ACHN (cell line): ENCODE data around the gene GK2.

Source experiments
- DNase-seq: peaks from one replicate; pipeline ENCODE4 v3.0.0-alpha.2; 2015
- in situ Hi-C: cut with HindIII; loops from 2 replicates; pipeline ENCODE4 v1.10.0; 2017; ENCODE audit warnings: low sequenced_read_pairs, low pct_ligation_motif_present, low pct_unique_long_range_greater_than_20kb

The GK2 gene

DNA sequence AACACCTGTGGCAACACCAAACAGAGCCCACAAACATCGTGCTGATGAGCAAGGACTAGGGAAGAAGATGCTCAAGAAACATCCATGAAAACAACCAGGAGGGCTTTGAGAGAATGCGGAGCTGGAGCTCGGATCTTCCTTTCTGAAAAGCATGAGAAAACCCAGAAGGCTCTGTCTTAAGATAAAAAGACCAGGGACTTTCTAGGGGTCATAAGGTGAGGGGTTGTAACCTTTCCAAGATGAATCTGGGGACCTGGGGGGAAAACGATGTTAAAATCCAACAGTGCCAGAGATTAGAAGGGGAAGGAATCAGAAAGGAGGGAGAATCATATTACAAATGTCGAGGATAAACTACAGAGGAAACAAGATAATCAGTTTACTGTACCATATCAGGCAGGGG, 10.1 kb downstream of the GK2 start:
- DNase-seq: no peak
- in situ Hi-C loops: no loop called here

DNA sequence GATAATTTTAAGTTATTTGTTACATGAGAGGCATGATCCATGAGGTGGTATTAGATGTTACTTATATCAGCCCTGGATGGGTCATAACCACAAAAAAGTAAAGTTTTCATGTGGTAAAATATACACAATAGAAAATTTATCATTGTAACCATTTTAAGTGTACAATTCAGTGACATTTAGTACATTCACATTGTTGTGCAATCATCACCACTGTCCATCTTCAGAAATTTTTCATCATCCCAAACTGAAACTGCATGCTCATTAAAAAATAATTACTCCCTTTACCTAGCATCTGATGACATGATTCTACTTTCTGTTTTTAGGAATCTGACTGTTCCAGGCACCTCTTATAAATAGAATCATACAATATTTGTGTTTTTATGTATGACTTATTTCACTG, 11.2 kb downstream of the GK2 start:
- DNase-seq: no peak
- in situ Hi-C loops: no loop called here

DNA sequence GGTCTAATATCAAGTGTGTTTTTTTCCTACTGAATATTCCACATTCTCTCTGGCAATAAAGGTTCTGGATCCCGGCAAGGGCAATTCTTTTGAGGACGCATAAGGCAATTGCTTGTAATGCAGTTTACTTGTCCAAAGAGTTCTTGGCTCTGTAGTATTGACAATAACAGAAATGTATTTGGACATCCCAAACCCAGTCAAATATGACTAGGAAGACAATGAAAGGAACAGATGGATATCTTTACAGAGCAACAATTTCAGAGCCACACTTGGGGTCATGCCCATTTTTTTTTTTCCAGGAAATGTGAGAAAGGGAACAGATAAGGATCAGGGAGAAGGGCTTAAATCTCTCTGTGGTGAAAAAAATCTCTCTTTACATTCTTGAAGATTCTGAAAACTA, 12.2 kb downstream of the GK2 start:
- in situ Hi-C loops: no loop called here

DNA sequence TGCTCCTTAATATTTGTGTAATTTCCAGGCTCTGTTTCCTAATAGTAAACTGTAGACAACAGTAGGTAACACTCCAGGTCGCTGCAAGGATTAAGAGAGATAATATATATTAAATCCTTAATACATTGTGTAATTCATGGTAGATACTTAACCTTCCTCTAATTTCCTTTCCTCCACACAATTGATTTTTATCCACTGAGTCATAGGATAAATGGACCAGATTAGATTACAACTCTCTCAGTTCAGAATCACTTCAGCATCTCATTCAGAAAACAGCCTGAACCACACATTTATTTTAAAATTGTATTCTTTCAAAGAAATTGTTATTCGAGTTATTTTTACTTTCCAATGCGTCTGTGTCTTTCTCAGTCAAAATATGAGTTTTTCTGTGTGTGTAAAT, 17.1 kb downstream of the GK2 start:
- in situ Hi-C loops: no loop called here
- DNase-seq: no peak

More for the DNA sequence above, 12.2 kb downstream of the GK2 start:
- no peak for DNase-seq

DNA sequence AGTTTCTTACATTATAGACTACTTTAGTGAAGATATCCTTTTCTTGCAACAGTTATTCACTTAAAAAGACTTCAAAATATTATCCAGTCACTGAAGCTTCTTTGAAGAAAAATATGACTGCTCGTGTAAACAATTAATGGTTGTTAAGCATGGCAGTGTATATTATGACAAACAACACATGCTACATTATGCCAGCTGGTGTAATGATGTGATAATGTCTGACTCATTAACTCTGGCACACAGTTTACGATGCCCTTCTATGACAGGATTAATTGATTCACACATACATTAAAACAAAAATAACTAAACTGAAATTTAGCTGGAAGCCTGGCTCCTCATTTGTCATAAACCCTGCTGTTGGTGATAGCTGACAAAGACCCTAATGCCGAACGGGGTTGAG, 22.4 kb downstream of the GK2 start:
- in situ Hi-C loops: no loop called here
- no peak for DNase-seq

DNA sequence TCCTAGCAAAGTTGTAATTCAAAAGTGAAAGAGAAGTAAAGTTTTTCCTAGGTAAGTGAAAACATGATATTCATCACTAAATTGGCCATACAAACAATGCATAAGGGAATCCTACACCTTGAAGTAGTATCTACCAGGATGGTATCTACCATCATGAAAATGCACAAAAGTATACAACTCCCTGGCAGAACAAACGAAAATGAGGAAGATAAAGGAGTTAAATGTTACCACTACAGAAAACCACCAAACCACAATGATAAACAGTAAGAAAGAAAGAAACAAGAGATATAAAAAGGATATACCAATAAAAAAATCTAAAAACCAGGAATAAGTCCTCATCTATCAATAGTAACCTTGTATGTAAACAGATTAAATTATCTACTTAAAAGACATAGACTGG, 26.9 kb downstream of the GK2 start:
- in situ Hi-C loops: no loop called here
- no peak for DNase-seq

DNA sequence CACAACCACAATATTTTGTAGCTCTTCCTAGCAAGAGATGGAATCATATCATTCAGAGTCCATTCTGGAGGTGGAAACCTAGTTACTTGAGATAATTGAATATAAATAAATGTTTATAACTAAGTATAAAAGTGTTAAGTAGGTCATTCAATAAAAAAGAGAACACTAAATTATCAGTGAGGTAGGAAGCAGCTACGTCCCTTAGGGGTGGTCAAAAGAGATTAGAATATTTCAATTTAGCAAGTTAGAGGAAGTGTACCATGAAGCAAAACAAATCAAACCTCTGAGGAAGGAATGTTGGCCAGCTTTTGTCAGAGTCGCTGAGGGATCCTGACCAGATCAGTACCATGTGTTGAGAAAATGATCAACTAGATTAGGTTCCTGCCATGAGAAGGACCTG, 38.0 kb downstream of the GK2 start:
- DNase-seq: no peak
- in situ Hi-C loops: no loop called here

DNA sequence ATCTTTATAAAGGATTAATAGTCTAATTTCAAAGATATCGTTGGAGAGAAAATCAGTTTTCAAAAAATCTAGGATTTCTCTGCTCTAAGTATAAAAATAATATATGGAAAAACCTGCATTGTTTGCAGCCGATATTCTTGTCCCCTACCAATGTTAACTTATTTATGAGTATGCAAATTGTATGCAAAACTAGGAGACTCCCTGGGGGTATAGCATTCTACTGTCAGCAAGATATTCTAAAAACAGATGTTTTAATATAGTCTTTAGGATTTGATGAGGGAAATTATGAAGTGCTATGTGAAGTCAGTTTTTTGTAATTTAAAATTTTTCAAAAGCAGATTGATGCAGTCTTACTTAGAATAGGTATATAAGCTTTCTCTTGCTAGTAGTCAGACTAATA, 40.9 kb downstream of the GK2 start:
- in situ Hi-C loops: no loop called here
- no peak for DNase-seq

DNA sequence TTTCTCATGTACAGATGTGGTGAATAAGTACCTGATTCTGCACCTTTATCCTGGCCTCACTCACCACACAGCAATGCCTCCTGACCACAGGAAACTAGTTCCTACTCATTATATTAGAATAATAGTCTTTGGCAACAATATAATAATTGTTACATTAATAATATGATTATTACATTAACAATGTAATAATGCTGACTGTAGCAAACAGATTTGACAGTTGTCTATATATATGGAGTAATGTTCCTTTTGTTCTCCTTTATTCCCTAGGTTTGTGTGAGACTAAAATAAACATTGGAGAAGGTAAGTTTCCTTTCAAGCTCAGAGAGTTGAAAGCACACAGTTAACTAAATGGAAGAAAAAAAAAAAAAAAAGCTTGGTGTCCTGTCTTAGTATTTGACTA, 41.6 kb downstream of the GK2 start:
- DNase-seq: no peak
- in situ Hi-C loops: no loop called here

DNA sequence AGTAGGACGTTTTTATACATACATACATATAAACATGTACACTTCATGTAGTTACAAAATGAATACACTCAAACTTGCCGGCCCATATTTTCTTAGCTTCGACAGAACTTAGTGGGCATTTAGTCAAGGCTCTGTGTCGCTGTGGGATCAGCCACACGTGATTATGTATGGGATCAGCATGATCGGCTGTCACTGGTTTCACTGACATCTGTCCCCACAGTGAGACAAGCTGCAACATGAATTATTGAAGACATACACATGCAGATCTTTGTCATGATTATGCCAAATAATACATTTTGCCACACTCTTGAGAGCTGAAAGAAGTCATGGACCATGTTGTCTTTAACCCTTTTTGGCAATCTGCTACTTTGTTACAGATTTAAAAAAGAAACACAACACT, 44.0 kb downstream of the GK2 start:
- in situ Hi-C loops: no loop called here
- DNase-seq: no peak

DNA sequence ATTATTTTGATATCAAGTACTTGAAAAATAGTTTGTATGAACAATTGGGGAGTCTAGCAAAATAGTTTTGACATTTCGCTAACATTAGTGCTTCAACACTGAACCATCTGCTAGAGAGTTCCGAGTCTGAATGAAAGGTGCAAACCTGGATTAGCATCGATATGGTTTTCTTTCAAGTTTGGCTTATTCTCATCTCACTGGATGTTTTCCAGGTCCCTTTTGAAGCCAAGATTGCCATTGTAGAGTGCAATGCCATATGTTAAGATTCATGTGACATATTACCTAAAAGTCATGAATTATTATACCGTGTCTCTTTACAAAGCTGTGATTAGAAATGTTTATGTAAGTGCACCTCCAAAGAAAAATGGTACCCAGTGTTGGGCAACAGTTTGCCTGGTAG, 45.4 kb downstream of the GK2 start:
- in situ Hi-C loops: no loop called here

DNA sequence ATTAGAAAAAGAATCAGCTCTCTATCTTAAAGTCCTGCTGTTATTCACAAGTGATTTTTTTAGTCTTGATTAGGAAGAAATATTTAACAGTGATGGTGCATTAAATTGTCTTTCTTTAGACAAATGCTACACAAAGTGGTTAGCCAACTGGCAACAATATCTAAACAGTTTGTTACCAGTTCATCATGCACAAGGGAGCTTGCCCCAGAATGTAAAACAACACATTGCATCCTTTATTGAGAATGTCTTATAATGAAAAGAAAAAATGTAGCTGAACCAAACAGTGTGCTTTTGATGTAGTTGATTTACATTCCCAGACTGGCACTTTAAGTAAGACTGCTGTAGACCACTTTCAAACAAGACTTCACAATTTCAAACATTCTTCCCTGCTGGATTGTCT, 48.0 kb downstream of the GK2 start:
- no peak for DNase-seq
- in situ Hi-C loops: no loop called here

More for the DNA sequence above, 45.4 kb downstream of the GK2 start:
- DNase-seq: no peak

DNA sequence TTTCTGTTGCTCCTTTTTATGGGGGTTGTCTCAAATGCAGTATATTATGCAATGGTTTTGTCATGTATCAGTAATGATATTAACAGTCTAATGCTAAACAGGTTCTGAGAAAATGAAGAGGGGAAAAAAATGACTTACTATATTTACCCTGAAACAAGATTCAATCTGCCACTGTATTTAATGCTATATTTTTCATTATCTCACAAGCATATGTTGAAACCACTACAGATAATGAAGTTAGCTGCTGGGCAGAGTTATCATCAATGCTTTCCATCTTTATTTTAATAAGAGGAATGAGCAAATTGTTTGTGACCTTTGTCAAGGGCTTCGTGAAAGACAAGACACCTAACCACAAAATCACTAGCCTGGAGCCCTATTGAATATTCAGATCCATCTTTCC, 49.6 kb downstream of the GK2 start:
- no peak for DNase-seq
- in situ Hi-C loops: no loop called here

DNA sequence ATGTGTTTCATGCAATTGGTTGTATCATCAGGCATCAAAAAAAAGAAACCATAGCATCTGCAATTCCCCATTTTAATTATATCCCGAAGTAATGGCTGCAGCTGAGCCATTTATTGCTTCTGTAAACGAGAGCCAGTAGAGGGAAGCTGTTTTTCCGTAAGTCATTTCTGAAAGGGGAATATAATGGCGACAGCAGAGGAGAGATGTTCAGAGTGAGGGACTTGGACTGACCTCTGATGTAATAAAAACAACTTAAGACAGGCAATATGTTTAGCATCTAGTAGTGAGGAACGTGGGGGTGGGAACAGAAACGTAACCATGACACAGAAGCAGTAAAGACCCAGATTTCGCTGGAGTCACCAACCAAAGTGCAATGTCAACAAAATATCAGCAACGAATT, 50.7 kb downstream of the GK2 start:
- DNase-seq: no peak
- in situ Hi-C loops: no loop called here
